ENCODE measurements around the gene PTPRN2.
"Not testable (repeated sequence)": the region's sequence is repeated elsewhere in the genome, so short reads cannot be mapped to it uniquely, and the experiment has no call there.

Gene PTPRN2

GRCh38 chr7:157780721-157781120, 806.9 kb downstream of the PTPRN2 start:
- no peak for DNase-seq (ENCODE audit: low read depth in 2 of 2)

GRCh38 chr7:157780312-157780711, 807.3 kb downstream of the PTPRN2 start:
- no peak for DNase-seq (ENCODE audit: low read depth in 2 of 2)

GRCh38 chr7:157779206-157779605, 808.4 kb downstream of the PTPRN2 start:
- DNase-seq (ENCODE audit: low read depth in 2 of 2) = no peak

GRCh38 chr7:157777194-157777762, 810.3 kb downstream of the PTPRN2 start:
- DNase-seq (ENCODE audit: low read depth in 2 of 2) = not testable (repeated sequence)

- no peak for DNase-seq (ENCODE audit: low read depth in 2 of 2)
Observed at GRCh38 chr7:157775560-157776332, 811.9 kb downstream of the PTPRN2 start.

- no peak for DNase-seq (ENCODE audit: low read depth in 2 of 2)
Observed at GRCh38 chr7:157775021-157775559, 812.5 kb downstream of the PTPRN2 start.

GRCh38 chr7:157774495-157774894, 813.1 kb downstream of the PTPRN2 start:
- no peak for DNase-seq (ENCODE audit: low read depth in 2 of 2)

GRCh38 chr7:157773361-157773760, 814.3 kb downstream of the PTPRN2 start:
- DNase-seq (ENCODE audit: low read depth in 2 of 2) = no peak

- no peak for DNase-seq (ENCODE audit: low read depth in 2 of 2)
Observed at GRCh38 chr7:157772486-157773130, 815.0 kb downstream of the PTPRN2 start.

- no peak for DNase-seq (ENCODE audit: low read depth in 2 of 2)
Observed at GRCh38 chr7:157771689-157772088, 815.9 kb downstream of the PTPRN2 start.

- no peak for DNase-seq (ENCODE audit: low read depth in 2 of 2)
Observed at GRCh38 chr7:157770716-157771320, 816.8 kb downstream of the PTPRN2 start.

GRCh38 chr7:157769526-157770215, 818.0 kb downstream of the PTPRN2 start:
- no peak for DNase-seq (ENCODE audit: low read depth in 2 of 2)

- DNase-seq (ENCODE audit: low read depth in 2 of 2) = no peak
Observed at GRCh38 chr7:157769086-157769485, 818.5 kb downstream of the PTPRN2 start.

- DNase-seq (ENCODE audit: low read depth in 2 of 2) = no peak
Observed at GRCh38 chr7:157768198-157768597, 819.4 kb downstream of the PTPRN2 start.

GRCh38 chr7:157767506-157768197, 820.0 kb downstream of the PTPRN2 start:
- no peak for DNase-seq (ENCODE audit: low read depth in 2 of 2)

GRCh38 chr7:157766098-157766497, 821.5 kb downstream of the PTPRN2 start:
- no peak for DNase-seq (ENCODE audit: low read depth in 2 of 2)

GRCh38 chr7:157764946-157765537, 822.6 kb downstream of the PTPRN2 start:
- no peak for DNase-seq (ENCODE audit: low read depth in 2 of 2)

- DNase-seq (ENCODE audit: low read depth in 2 of 2) = no peak
Observed at GRCh38 chr7:157764193-157764592, 823.4 kb downstream of the PTPRN2 start.

- DNase-seq (ENCODE audit: low read depth in 2 of 2) = no peak
Observed at GRCh38 chr7:157763279-157764000, 824.2 kb downstream of the PTPRN2 start.

- no peak for DNase-seq (ENCODE audit: low read depth in 2 of 2)
Observed at GRCh38 chr7:157762824-157763223, 824.8 kb downstream of the PTPRN2 start.

Measured in stimulated activated CD8-positive, alpha-beta memory T cell treated with anti-CD3 and anti-CD28 coated beads, Interleukin-7, amount 100 ng/mL, for 1 hour (primary cell).